Esophagus squamous epithelium (tissue), 5 donors: ENCODE results near the gene ZBTB45. TPM values are rescaled to one million over a fixed set of nuclear protein-coding genes. Genes with fewer than 3 reads are reported as not detected.
A peak's percentile ranks its signal among the peaks of the same experiment; 100 is the strongest.

Source experiments
- DNase-seq: peaks from one replicate; lab custom pipeline; 2025; lab: John Stamatoyannopoulos, UW
- H3K27ac ChIP-seq, 4 donors: fragments of 200-600 bp; sonication (generic); one replicate each; pipeline ENCODE4 v1.5.1; 2016 to 2019; ENCODE audit warnings: mild to moderate bottlenecking in 1 of 4
- H3K27me3 ChIP-seq, 4 donors: fragments of 200-600 bp; sonication (generic); 1 replicate in 3 of 4; 2 replicates in 1 of 4; pipeline versions ENCODE4 v1.5.1 to v1.6.0; 2017 to 2021; ENCODE audit warnings: antibody characterized with exemption in 1 of 4
- H3K36me3 ChIP-seq, 3 donors: fragments of 200-600 bp; sonication (generic); one replicate each; pipeline ENCODE4 v1.5.1; 2016 to 2019
- H3K4me1 ChIP-seq, 3 donors: fragments of 200-600 bp; sonication (generic); one replicate each; pipeline ENCODE4 v1.5.1; 2017 to 2019
- H3K4me3 ChIP-seq, 4 donors: fragments of 200-600 bp; sonication (generic); 1 replicate in 3 of 4; 2 replicates in 1 of 4; pipeline ENCODE4 v1.5.1; 2016 to 2019; ENCODE audit warnings: mild to moderate bottlenecking in 2 of 4, moderate library complexity in 1 of 4
- H3K9me3 ChIP-seq, 3 donors: fragments of 200-600 bp; sonication (generic); one replicate each; pipeline ENCODE4 v1.5.1; 2016 to 2019
- POLR2A ChIP-seq, 4 donors: fragments of 450-650 bp; IDR thresholded peaks; one replicate each; pipeline ENCODE4 v1.6.1; 2017; ENCODE audit warnings: antibody characterized with exemption in 4 of 4, mild to moderate bottlenecking in 4 of 4, moderate library complexity in 3 of 4
- WGBS, 2 donors: methylation state at CpG; one replicate each; pipeline ENCODE4 v1.1.5; 2018; 5-methylcytosine and 5-hydroxymethylcytosine counted together
- intact Hi-C: fragments of 100-400 bp; cut with DNase I; formaldehyde crosslinking; loops from one replicate; pipeline ENCODE4 v1.15.0; 2022
- total RNA-seq, 4 donors: library from RNA; depleted of rRNA; stranded (reverse); fragments of >200 nt; gene quantifications; one replicate each; pipeline ENCODE4 v1.1.0, GENCODE V29; 2016
- TF ChIP-seq, protein P1 (sequence below), 6 experiments: fragments of 450-650 bp in 4 of 6; fragments of 200-600 bp in 2 of 6; sonication (generic) in 2 of 6; IDR thresholded peaks; one replicate each; pipeline ENCODE4 v1.5.1; 2016 to 2019; ENCODE audit warnings: antibody characterized with exemption in 6 of 6, mild to moderate bottlenecking in 4 of 6, moderate library complexity in 4 of 6
- donor health status: DM: yes; HTN: yes; CAD: no.

Gene ZBTB45
- total RNA-seq, 4 donors from 2014 or later, result 6.9 to 11.1 (median 8.3) TPM

DNA sequence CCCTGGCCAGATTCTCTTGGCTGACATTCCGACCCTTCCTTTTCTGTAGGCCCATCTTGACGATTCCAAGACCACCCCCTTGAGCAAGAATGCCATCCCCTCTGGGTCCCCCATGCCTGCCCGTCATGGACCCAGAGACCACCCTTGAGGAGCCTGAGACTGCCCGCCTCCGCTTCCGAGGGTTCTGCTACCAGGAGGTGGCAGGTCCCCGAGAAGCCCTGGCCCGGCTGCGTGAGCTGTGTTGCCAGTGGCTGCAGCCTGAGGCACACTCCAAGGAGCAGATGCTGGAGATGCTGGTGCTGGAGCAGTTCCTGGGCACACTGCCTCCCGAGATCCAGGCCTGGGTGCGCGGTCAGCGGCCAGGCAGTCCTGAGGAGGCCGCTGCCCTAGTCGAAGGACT lies 42.5 kb downstream of the ZBTB45 start:
- no peak for DNase-seq
- WGBS, 2 donors, result 80 to 100% methylated on average over 1 of the region's 15 CpGs
- Histone ChIP-seq H3K4me1 (peaks cover 7 to 29% (median 18%) of the 10 kb centered on the region in 3 donors), H3K9me3 (no peaks in the 10 kb centered on the region), H3K4me3 (peak overlapping the region in 1 of 4 donors; percentile 78), H3K27ac (peak overlapping the region in 3 of 4 donors; percentile 90 to 95 (median 91)), H3K27me3 (no peaks in the 10 kb centered on the region), H3K36me3 (peaks cover 3 to 57% (median 11%) of the 10 kb centered on the region in 3 donors)
- TF ChIP-seq, protein P1, sequence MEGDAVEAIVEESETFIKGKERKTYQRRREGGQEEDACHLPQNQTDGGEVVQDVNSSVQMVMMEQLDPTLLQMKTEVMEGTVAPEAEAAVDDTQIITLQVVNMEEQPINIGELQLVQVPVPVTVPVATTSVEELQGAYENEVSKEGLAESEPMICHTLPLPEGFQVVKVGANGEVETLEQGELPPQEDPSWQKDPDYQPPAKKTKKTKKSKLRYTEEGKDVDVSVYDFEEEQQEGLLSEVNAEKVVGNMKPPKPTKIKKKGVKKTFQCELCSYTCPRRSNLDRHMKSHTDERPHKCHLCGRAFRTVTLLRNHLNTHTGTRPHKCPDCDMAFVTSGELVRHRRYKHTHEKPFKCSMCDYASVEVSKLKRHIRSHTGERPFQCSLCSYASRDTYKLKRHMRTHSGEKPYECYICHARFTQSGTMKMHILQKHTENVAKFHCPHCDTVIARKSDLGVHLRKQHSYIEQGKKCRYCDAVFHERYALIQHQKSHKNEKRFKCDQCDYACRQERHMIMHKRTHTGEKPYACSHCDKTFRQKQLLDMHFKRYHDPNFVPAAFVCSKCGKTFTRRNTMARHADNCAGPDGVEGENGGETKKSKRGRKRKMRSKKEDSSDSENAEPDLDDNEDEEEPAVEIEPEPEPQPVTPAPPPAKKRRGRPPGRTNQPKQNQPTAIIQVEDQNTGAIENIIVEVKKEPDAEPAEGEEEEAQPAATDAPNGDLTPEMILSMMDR (IDR thresholded peaks at IDR 0.05), result no peak
- intact Hi-C loops, result no loop called here

DNA sequence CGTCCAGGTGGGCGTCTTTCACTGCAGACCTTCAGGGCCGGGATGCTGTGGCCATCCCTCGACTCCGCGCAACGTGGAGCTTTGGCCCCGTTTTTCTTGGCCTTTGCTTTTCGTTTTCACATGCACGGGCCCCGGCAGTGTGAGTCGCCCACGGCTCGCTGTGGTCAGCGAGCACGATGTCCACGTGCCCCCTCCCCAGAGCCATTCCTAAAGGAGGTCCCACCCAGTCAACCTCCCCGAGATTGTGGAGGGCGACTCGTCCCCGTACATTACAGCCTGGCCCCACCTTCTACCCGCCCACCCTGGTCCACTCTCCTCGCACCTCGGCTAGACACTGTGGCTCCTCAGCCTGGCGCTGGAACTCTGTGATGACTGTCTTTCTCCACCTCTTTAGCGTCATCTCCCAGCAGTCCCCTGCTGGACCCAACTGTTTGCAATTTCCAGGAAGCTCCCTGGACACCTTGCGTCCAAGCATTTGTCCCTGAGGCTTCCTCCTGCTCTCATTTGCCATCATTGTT lies 43.1 kb downstream of the ZBTB45 start:
- no peak for DNase-seq
- intact Hi-C loops, result no loop called here

DNA sequence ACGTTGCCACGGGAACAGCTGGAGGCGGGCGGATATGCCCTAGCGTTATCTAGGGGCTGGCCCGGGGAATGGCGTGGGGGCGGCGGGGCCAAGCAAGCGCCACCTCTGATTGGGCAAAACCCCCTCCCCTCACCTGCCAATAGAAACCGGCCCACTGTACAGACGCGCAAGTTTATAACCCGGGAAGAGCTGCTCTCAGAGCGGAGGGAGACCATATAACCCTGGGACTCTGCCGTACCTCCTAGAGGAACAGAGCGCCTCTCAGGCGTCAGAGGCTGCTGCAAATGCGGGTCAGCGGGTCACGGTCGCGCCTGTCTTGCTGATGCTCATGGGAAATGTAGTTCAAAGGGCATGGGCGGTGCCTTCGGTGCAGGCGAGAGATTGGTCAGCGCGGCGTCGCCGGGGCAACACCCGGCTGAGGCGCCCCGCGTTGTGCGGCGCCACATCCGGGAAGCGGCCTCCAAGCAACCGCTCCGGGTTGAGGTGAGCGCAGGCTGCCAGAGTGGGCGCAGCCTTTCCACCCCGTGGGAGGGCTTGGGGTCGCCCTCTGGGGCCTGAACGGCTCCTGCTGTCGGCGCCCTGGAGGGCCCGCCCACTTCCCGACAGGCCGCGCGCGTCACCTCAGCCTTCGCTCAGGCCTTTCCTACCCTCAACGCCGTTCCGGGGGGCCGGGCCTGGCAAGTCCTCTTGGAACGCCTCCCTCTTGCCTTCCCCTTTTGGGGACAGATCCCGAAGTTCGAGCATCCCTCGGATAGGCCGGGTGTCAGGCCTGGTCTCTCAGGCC lies 43.7 kb downstream of the ZBTB45 start, which contains the start of gene ZNF446:
Gene ZNF446, plus strand, starts transcription at position 639 of the 784 bp plus-strand sequence. CDS start 867 bp downstream, outside the sequence.
- no peaks in the 10 kb centered on the region for H3K27me3 ChIP-seq
- H3K9me3 ChIP-seq, result no peaks in the 10 kb centered on the region
- intact Hi-C loops, result no loop called here
- 1% methylated on average over 17 of the region's 64 CpGs; no CpG with 5 or more reads in 1 of the 2 donors for WGBS, 2 donors
- DNase-seq, result peak; percentile 91
- peak within 1 kb of the TSS; percentile 61 to 78 (median 69) for H3K4me3 ChIP-seq
- H3K27ac ChIP-seq, result peak within 1 kb of the TSS; percentile 81 to 95 (median 90)
- peaks cover 7 to 29% (median 18%) of the 10 kb centered on the region in 3 donors for H3K4me1 ChIP-seq
- peak in 2 of 4 donors; percentile 15 to 60 for TF ChIP-seq POLR2A (IDR thresholded peaks at IDR 0.05)
- TF ChIP-seq, protein P1 (IDR thresholded peaks at IDR 0.05), result no peak
- peaks cover 12 to 64% (median 16%) of the 10 kb centered on the region in 3 donors for H3K36me3 ChIP-seq

More for the DNA sequence above, 43.1 kb downstream of the ZBTB45 start:
- Histone ChIP-seq H3K4me3 (peak overlapping the region; percentile 61 to 78 (median 69)), H3K27ac (peak overlapping the region; percentile 81 to 95 (median 90)), H3K36me3 (peaks cover 9 to 63% (median 16%) of the 10 kb centered on the region in 3 donors), H3K27me3 (no peaks in the 10 kb centered on the region), H3K9me3 (no peaks in the 10 kb centered on the region), H3K4me1 (peaks cover 7 to 29% (median 18%) of the 10 kb centered on the region in 3 donors)
- 4 to 5% methylated on average over 14 to 18 of the region's 27 CpGs for WGBS, 2 donors
- no peak for TF ChIP-seq POLR2A (IDR thresholded peaks at IDR 0.05)
- TF ChIP-seq, protein P1 (IDR thresholded peaks at IDR 0.05), result no peak

DNA sequence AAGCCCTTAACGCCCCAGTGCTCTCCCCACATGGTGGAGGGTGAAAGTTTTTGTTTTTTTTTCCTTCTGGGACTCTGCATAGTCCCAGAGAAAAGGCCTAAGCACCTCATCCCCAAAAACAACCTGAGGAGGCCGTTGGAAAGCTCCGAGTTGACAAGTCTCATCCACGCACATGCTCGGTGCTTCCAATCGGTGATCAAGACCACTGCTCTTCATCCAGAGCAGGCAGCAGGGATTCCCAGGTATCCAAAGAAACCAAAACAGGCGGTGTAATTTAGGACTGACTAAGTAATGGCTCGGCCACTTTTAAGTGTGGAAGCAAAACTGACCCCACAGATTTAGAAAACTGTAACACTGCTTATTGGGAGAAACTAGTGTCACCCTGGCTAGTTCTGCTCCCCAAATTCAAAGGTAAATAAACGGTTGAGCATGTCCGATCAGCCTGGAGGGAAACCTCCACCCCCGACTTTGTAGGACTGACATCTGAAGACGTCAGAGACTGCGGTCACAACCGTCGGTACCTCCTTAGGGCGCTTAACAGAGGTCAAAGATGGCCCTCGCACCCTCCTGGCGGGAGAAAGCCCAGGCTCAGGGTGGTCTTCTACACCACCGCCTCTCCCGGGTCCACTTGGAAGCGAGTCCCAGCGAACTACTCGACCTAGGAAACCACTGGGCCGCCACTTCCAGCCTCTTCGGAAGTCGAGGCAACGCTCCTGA lies 44.5 kb downstream of the ZBTB45 start:
- Histone ChIP-seq H3K4me3 (peak overlapping the region; percentile 61 to 78 (median 69)), H3K4me1 (peaks cover 7 to 29% (median 18%) of the 10 kb centered on the region in 3 donors), H3K36me3 (peaks cover 10 to 64% (median 16%) of the 10 kb centered on the region in 3 donors), H3K27me3 (no peaks in the 10 kb centered on the region), H3K9me3 (no peaks in the 10 kb centered on the region), H3K27ac (peak overlapping the region; percentile 81 to 95 (median 90))
- 9 to 43% methylated on average over 11 to 18 of the region's 27 CpGs for WGBS, 2 donors
- TF ChIP-seq POLR2A (IDR thresholded peaks at IDR 0.05), result no peak
- TF ChIP-seq, protein P1 (IDR thresholded peaks at IDR 0.05), result no peak
- intact Hi-C loops, result no loop called here
- DNase-seq, result no peak
